Neural cell (in vitro differentiated cells): ENCODE data around the gene SCAMP5. TPM values are rescaled to one million over a fixed set of nuclear protein-coding genes. Genes with fewer than 3 reads are reported as not detected.

ENCODE experiments used
- H2AFZ ChIP-seq: fragments of 200-600, 300-800 bp; sonication (generic), shearing (Covaris generic); 2 replicates; pipeline ENCODE4 v1.6.0; 2014; ENCODE audit warnings: low read depth, mild to moderate bottlenecking, antibody characterized with exemption, low read length, moderate library complexity
- H3F3A ChIP-seq: fragments of 200-600 bp; shearing (Covaris generic); 2 replicates; pipeline ENCODE4 v1.6.1; 2016; ENCODE audit warnings: mild to moderate bottlenecking, moderate library complexity, mixed read lengths, antibody characterized with exemption, low read length; ENCODE audit not compliant: insufficient read depth, poor library complexity, severe bottlenecking
- H3K27ac ChIP-seq: fragments of 200-600, 300-800 bp; sonication (generic), shearing (Covaris generic); 2 replicates; pipeline ENCODE4 v1.5.1; 2014; ENCODE audit warnings: mild to moderate bottlenecking, low read length, moderate library complexity
- H3K27me3 ChIP-seq: fragments of 300-800, 200-600 bp; sonication (generic), shearing (Covaris generic); 2 replicates; pipeline ENCODE4 v1.6.0; 2014; ENCODE audit warnings: mild to moderate bottlenecking, low read depth, low read length, moderate library complexity; ENCODE audit not compliant: insufficient read depth
- H3K36me3 ChIP-seq: fragments of 300-800, 200-600 bp; sonication (generic), shearing (Covaris generic); 2 replicates; pipeline ENCODE4 v1.5.1; 2014; ENCODE audit warnings: mild to moderate bottlenecking, antibody characterized with exemption, low read length, moderate library complexity; ENCODE audit not compliant: insufficient read depth
- H3K4me2 ChIP-seq: fragments of 300-800, 200-600 bp; sonication (generic), shearing (Covaris generic); 2 replicates; pipeline ENCODE4 v1.6.0; 2014; ENCODE audit warnings: mild to moderate bottlenecking, low read length
- H3K4me3 ChIP-seq: fragments of 300-800, 200-600 bp; sonication (generic), shearing (Covaris generic); 2 replicates; pipeline ENCODE4 v1.5.1; 2014; ENCODE audit warnings: mild to moderate bottlenecking, low read length, moderate library complexity
- H3K79me2 ChIP-seq: fragments of 200-600 bp; shearing (Covaris generic); replicated peaks from 2 replicates; pipeline ENCODE4 v1.6.0; 2014; ENCODE audit warnings: mild to moderate bottlenecking, low read length, moderate library complexity; ENCODE audit not compliant: insufficient read depth
- H3K9ac ChIP-seq: fragments of 300-800, 200-600 bp; sonication (generic), shearing (Covaris generic); 2 replicates; pipeline ENCODE4 v1.6.1; 2016; ENCODE audit warnings: mild to moderate bottlenecking, low read length, mixed read lengths
- H3K9me2 ChIP-seq: fragments of 200-600 bp; shearing (Covaris generic); 2 replicates; pipeline ENCODE4 v1.6.1; 2016; ENCODE audit warnings: mild to moderate bottlenecking, low read length, mixed read lengths; ENCODE audit not compliant: insufficient read depth
- H3K9me3 ChIP-seq: fragments of 200-600, 300-800 bp; sonication (generic), shearing (Covaris generic); 2 replicates; pipeline ENCODE4 v1.6.1; 2016; ENCODE audit warnings: mild to moderate bottlenecking, mixed run types, low read length, moderate library complexity, mixed read lengths
- H4K20me1 ChIP-seq: fragments of 200-600 bp; shearing (Covaris generic); 2 replicates; pipeline ENCODE4 v1.6.1; 2016; ENCODE audit warnings: mild to moderate bottlenecking, mixed run types; ENCODE audit not compliant: insufficient read depth
- EP300 ChIP-seq: fragments of 450-650 bp; conservative IDR thresholded peaks from 2 replicates; pipeline ENCODE4 v1.6.1; 2014; ENCODE audit warnings: antibody characterized with exemption, mild to moderate bottlenecking, moderate library complexity; ENCODE audit not compliant: poor library complexity, severe bottlenecking
- EZH2 ChIP-seq: fragments of 200-600, 300-800 bp; shearing (Covaris generic), sonication (generic); IDR thresholded peaks from 2 replicates; pipeline ENCODE4 v1.6.1; 2014; ENCODE audit warnings: antibody characterized with exemption, low read length, borderline replicate concordance, mild to moderate bottlenecking; ENCODE audit not compliant: insufficient read depth, poor library complexity, severe bottlenecking
- MXI1 ChIP-seq: fragments of 450-650 bp; conservative IDR thresholded peaks from 2 replicates; pipeline ENCODE4 v1.6.1; 2014; ENCODE audit warnings: antibody characterized with exemption, mild to moderate bottlenecking; ENCODE audit not compliant: poor library complexity, severe bottlenecking
- POLR2AphosphoS5 ChIP-seq: IDR thresholded peaks from 2 replicates; pipeline ENCODE4 v1.6.1; 2012
- RAD21 ChIP-seq: fragments of 450-650 bp; conservative IDR thresholded peaks from 2 replicates; pipeline ENCODE4 v1.6.1; 2014; ENCODE audit warnings: antibody characterized with exemption, mild to moderate bottlenecking, moderate library complexity
- SMC3 ChIP-seq: fragments of 450-650 bp; conservative IDR thresholded peaks from 2 replicates; pipeline ENCODE4 v1.6.1; 2014; ENCODE audit warnings: antibody characterized with exemption, mild to moderate bottlenecking, moderate library complexity; ENCODE audit not compliant: poor library complexity
- TAF1 ChIP-seq: IDR thresholded peaks from 2 replicates; pipeline ENCODE4 v1.6.1; 2012; ENCODE audit warnings: low read depth
- polyA plus RNA-seq: library from polyadenylated mRNA; depleted of rRNA; stranded (reverse); fragments of >200 nt; gene quantifications from 2 replicates; pipeline ENCODE4 v1.2.3, GENCODE V29; 2014
- TF ChIP-seq, protein P1 (sequence below): IDR thresholded peaks from 2 replicates; pipeline ENCODE4 v1.6.1; 2012; ENCODE audit warnings: borderline replicate concordance
- TF ChIP-seq, protein P2 (sequence below): fragments of 450-650 bp; IDR thresholded peaks from 2 replicates; pipeline ENCODE4 v1.5.1; 2014; ENCODE audit warnings: antibody characterized with exemption, mild to moderate bottlenecking, moderate library complexity; ENCODE audit not compliant: poor library complexity, severe bottlenecking

Gene SCAMP5
- polyA plus RNA-seq, 1 donor from 2014 or later: 92.5 TPM

DNA sequence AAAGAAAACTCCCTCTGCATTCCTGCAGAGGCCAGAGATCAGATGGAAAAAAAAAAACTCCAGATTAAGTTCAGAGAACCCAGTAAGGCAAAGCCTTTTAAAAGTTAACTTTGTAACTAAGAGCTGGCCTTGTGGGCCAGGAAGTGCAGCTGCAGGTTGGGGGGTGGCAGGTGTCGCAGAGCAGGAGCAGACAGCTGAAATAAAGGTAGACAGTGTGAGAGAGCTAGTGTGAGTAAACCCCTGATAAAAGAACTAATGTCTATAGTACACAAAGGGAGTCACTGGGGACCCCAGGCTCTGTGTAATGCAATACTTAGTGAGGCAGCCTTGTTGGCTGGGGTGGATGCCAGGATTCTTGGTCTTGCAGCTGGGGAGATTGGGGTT is 70.1 kb downstream of the SCAMP5 start (continued):
- no peak for TF ChIP-seq TAF1

DNA sequence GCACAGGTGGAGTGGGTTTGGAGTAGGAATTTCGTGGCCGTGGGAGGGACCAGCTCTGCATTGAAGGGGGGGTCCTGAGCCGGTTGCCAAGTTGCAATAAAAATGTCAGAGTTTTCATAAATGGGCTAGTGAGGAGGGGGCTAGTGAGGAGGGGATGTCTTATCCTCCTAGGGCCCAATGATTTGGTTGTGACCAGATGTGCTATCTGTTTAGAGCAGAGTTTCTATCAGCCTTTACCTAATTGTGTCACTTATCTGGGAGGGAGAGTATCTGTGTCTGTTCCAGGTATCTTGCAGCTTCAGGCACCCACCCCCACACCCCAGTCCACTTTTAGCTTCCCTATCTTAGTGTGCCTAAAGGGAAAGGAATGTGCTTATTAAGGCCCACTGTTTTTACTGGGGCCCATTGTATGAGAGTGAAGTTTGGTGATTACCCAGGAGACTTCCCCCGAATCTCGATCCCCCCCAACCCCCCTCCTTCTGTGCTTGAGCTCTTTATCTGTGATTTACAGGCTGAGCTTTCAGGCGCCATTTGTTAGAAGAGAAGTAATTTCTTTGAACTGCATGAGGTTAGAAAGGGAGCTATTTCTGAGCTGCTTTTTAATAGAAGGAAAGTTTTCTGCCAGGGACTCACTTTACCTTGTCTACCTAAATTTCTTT is 70.6 kb downstream of the SCAMP5 start:
- H3K27me3 ChIP-seq: no peaks in the 10 kb centered on the region
- no peaks in the 10 kb centered on the region for H4K20me1 ChIP-seq
- no peaks in the 10 kb centered on the region for H3K36me3 ChIP-seq
- no peak overlapping the region for H3K9ac ChIP-seq
- no peak overlapping the region for H2AFZ ChIP-seq
- no peaks in the 10 kb centered on the region for H3K9me2 ChIP-seq
- no peaks in the 10 kb centered on the region for H3K79me2 ChIP-seq
- H3K4me3 ChIP-seq: no peak overlapping the region
- no peak overlapping the region for H3K4me2 ChIP-seq
- no peaks in the 10 kb centered on the region for H3F3A ChIP-seq
- H3K9me3 ChIP-seq: no peaks in the 10 kb centered on the region
- H3K27ac ChIP-seq: no peak overlapping the region
- TF ChIP-seq, protein P1, sequence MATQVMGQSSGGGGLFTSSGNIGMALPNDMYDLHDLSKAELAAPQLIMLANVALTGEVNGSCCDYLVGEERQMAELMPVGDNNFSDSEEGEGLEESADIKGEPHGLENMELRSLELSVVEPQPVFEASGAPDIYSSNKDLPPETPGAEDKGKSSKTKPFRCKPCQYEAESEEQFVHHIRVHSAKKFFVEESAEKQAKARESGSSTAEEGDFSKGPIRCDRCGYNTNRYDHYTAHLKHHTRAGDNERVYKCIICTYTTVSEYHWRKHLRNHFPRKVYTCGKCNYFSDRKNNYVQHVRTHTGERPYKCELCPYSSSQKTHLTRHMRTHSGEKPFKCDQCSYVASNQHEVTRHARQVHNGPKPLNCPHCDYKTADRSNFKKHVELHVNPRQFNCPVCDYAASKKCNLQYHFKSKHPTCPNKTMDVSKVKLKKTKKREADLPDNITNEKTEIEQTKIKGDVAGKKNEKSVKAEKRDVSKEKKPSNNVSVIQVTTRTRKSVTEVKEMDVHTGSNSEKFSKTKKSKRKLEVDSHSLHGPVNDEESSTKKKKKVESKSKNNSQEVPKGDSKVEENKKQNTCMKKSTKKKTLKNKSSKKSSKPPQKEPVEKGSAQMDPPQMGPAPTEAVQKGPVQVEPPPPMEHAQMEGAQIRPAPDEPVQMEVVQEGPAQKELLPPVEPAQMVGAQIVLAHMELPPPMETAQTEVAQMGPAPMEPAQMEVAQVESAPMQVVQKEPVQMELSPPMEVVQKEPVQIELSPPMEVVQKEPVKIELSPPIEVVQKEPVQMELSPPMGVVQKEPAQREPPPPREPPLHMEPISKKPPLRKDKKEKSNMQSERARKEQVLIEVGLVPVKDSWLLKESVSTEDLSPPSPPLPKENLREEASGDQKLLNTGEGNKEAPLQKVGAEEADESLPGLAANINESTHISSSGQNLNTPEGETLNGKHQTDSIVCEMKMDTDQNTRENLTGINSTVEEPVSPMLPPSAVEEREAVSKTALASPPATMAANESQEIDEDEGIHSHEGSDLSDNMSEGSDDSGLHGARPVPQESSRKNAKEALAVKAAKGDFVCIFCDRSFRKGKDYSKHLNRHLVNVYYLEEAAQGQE: no peak
- TF ChIP-seq MXI1 (no peak), EZH2 (no peak), TAF1 (no peak), SMC3 (no peak), POLR2AphosphoS5 (no peak), EP300 (no peak), RAD21 (no peak)
- TF ChIP-seq, protein P2, sequence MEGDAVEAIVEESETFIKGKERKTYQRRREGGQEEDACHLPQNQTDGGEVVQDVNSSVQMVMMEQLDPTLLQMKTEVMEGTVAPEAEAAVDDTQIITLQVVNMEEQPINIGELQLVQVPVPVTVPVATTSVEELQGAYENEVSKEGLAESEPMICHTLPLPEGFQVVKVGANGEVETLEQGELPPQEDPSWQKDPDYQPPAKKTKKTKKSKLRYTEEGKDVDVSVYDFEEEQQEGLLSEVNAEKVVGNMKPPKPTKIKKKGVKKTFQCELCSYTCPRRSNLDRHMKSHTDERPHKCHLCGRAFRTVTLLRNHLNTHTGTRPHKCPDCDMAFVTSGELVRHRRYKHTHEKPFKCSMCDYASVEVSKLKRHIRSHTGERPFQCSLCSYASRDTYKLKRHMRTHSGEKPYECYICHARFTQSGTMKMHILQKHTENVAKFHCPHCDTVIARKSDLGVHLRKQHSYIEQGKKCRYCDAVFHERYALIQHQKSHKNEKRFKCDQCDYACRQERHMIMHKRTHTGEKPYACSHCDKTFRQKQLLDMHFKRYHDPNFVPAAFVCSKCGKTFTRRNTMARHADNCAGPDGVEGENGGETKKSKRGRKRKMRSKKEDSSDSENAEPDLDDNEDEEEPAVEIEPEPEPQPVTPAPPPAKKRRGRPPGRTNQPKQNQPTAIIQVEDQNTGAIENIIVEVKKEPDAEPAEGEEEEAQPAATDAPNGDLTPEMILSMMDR: no peak

DNA sequence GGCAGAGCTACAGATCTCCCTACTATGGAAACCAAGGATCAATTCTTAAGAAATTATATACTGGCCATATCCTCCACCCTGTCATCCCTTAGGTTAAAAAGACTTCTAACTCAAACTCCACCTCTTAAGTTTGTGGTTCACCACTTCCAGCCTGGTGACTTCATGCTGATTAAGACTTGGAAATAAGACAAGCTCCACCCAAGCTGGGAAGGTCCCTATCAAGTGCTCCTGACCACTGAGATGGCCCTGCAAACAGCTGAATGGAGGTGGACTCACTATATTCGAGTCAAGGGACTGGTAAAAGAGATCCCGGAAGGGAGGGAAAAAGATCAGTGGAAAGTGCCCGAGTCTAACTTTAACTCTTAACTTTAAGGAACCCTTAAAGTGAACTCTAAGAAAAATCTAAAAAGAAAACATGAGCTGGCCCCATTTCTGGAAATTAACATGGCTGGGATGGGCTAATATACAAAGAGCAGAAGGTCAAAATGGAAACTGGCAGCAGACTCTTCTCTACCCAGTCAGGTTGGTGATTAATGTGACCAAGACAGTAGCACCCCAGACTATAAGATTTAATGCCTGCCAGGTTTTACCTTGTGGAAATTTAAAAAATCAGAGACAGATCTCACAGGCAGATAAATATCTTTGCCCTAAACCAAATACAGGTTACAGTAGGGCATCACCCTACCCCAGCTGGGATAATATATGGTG is 71.9 kb downstream of the SCAMP5 start:
- no peak overlapping the region for H3K27ac ChIP-seq
- H3K79me2 ChIP-seq: no peaks in the 10 kb centered on the region
- H3K9me3 ChIP-seq: no peaks in the 10 kb centered on the region
- no peaks in the 10 kb centered on the region for H3K36me3 ChIP-seq
- no peak overlapping the region for H3K4me2 ChIP-seq
- no peaks in the 10 kb centered on the region for H3F3A ChIP-seq
- H3K9ac ChIP-seq: no peak overlapping the region
- H4K20me1 ChIP-seq: no peaks in the 10 kb centered on the region
- H2AFZ ChIP-seq: no peak overlapping the region
- TF ChIP-seq MXI1: no peak
- no peak for TF ChIP-seq EP300
- TF ChIP-seq EZH2: no peak
- TF ChIP-seq RAD21: no peak
- TF ChIP-seq, protein P2: no peak
- no peak for TF ChIP-seq SMC3
- TF ChIP-seq, protein P1: no peak
- TF ChIP-seq TAF1: no peak
- no peak for TF ChIP-seq POLR2AphosphoS5
- H3K27me3 ChIP-seq: no peaks in the 10 kb centered on the region
- H3K9me2 ChIP-seq: no peaks in the 10 kb centered on the region
- no peak overlapping the region for H3K4me3 ChIP-seq
